PC-3 (cell line): ENCODE results near the gene CNTRL.

ENCODE experiments used
- EZH2 ChIP-seq: fragments of 300-600 bp; sonication (generic); IDR thresholded peaks from one replicate; pipeline ENCODE4 v1.6.1; 2017; ENCODE audit warnings: antibody characterized with exemption, mild to moderate bottlenecking, low read length; ENCODE audit not compliant: unreplicated experiment
- TF ChIP-seq, protein P1 (sequence below): fragments of 300-600 bp; sonication (generic); conservative IDR thresholded peaks from 2 replicates; pipeline ENCODE4 v1.5.1; 2017; ENCODE audit warnings: antibody characterized with exemption, low read depth, mild to moderate bottlenecking, low read length

DNA sequence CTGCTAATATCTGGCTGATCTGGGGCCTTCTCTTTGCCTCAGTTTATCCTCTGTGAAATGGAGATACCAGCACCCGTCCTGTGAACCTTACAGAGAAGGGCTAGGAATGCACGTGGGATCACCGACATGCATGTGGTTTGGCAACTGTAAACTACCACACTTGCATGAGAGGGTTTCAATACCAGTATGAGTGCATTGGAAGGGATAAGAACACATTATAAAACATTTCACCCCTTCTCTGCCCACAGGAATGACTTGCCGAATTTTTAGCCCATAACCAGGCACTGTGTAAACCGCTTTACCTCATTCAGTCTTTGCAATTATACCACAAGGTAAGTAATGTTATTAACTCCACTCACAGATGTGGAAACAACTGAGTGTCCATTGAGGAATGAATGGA lies 135.8 kb downstream of the CNTRL start:
- TF ChIP-seq, protein P1, sequence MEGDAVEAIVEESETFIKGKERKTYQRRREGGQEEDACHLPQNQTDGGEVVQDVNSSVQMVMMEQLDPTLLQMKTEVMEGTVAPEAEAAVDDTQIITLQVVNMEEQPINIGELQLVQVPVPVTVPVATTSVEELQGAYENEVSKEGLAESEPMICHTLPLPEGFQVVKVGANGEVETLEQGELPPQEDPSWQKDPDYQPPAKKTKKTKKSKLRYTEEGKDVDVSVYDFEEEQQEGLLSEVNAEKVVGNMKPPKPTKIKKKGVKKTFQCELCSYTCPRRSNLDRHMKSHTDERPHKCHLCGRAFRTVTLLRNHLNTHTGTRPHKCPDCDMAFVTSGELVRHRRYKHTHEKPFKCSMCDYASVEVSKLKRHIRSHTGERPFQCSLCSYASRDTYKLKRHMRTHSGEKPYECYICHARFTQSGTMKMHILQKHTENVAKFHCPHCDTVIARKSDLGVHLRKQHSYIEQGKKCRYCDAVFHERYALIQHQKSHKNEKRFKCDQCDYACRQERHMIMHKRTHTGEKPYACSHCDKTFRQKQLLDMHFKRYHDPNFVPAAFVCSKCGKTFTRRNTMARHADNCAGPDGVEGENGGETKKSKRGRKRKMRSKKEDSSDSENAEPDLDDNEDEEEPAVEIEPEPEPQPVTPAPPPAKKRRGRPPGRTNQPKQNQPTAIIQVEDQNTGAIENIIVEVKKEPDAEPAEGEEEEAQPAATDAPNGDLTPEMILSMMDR, result no peak
- no peak for TF ChIP-seq EZH2
